Muscle of leg (tissue), 11 donors: ENCODE data around the gene USPL1. TPM values are rescaled to one million over a fixed set of nuclear protein-coding genes. Genes with fewer than 3 reads are reported as not detected.

Source experiments
- DNase-seq: peaks from one replicate; pipeline ENCODE4 v3.0.0; 2013
- H3K27ac ChIP-seq: one replicate; pipeline ENCODE4 v1.5.1; 2013; ENCODE audit warnings: mild to moderate bottlenecking, low read length, control low read depth
- H3K27me3 ChIP-seq: one replicate; pipeline ENCODE4 v1.6.1; 2013; ENCODE audit warnings: low read length; ENCODE audit not compliant: control insufficient read depth, insufficient read depth
- H3K36me3 ChIP-seq: one replicate; pipeline ENCODE4 v1.6.1; 2013; ENCODE audit warnings: low read length; ENCODE audit not compliant: control insufficient read depth, insufficient read depth
- H3K4me1 ChIP-seq: one replicate; pipeline ENCODE4 v1.6.1; 2013; ENCODE audit warnings: low read length; ENCODE audit not compliant: control insufficient read depth, insufficient read depth
- H3K4me3 ChIP-seq: one replicate; pipeline ENCODE4 v1.5.1; 2013; ENCODE audit warnings: low read length, control low read depth
- H3K9me3 ChIP-seq: replicated peaks from 2 replicates; pipeline ENCODE4 v1.6.1; 2013; ENCODE audit warnings: low read depth, low read length; ENCODE audit not compliant: control insufficient read depth
- WGBS: methylation state at CpG from one replicate; pipeline ENCODE4 v1.1.5; 2013; ENCODE audit warnings: missing lambda C conversion rate; ENCODE audit not compliant: insufficient coverage; 5-methylcytosine and 5-hydroxymethylcytosine counted together
- polyA plus RNA-seq, 8 donors: library from polyadenylated mRNA; unstranded; fragments of 120-200 nt; gene quantifications; one replicate each; pipeline versions ENCODE4 v1.2.1 to v1.2.3, GENCODE V29; 2013; ENCODE audit warnings: inconsistent platforms in 1 of 8, low replicate concordance in 1 of 8; ENCODE audit not compliant: insufficient read length in 8 of 8, insufficient read depth in 1 of 8
- total RNA-seq: library from RNA; stranded (reverse); fragments of 120-200 nt; gene quantifications from one replicate; pipeline ENCODE4 v1.2.4, GENCODE V29; 2013

USPL1 gene
- total and polyA plus RNA-seq, 9 donors = 12.1 to 18.0 (median 15.5) TPM

DNA sequence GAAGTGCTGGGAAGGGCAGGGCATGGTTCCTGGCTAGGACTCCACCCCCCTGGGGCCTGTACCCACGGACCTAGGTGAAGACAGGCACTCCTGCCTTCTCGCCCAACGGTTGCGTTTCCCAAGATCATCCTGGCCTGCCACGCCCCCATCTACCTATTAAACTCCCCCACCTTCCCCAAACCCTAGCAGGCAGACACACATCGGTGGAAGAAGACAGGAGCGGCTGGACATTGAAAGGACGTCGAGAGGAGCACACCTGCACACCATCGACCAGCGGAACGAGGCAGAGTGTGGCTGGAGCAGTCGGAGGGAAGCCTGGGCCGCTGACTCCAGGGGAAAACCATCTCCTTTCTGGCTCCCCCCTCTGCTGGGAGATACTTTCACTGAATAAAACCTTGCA is 72.0 kb downstream of the USPL1 start:
- Histone ChIP-seq H3K9me3 (no peaks in the 10 kb centered on the region), H3K36me3 (no peaks in the 10 kb centered on the region), H3K27ac (peak overlapping the region; percentile 84), H3K27me3 (no peaks in the 10 kb centered on the region), H3K4me3 (peak overlapping the region; percentile 23), H3K4me1 (peaks cover 15% of the 10 kb centered on the region)
- no peak for DNase-seq
- 85% methylated on average over 9 of the region's 14 CpGs for WGBS

- H3K4me3 ChIP-seq = peak overlapping the region; percentile 23
- H3K27ac ChIP-seq = peak overlapping the region; percentile 84
- 13% methylated on average over 11 of the region's 21 CpGs for WGBS
- H3K27me3 ChIP-seq = no peaks in the 10 kb centered on the region
- peaks cover 15% of the 10 kb centered on the region for H3K4me1 ChIP-seq
- no peaks in the 10 kb centered on the region for H3K36me3 ChIP-seq
- peak; percentile 95 for DNase-seq
- H3K9me3 ChIP-seq = no peaks in the 10 kb centered on the region
These were observed 72.8 kb downstream of the USPL1 start for GRCh38 chr13:30690282-30691188.

DNA sequence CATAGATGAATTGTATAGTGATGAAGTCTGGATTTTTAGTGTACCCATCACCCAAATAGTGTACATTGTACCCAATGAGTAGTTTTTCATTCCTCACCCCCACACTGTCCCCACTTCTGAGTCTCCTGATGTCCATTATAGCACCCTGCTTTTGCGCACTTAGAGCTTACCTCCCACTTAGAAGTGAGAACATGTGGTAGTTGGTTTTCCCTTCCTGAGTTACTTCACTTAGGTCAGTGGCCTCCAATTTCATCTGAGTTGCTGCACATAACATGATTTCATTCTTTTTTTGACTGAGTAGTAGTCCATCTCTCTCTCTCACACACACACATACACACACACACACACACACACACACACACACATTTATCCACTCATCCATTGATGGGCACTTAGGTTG is 74.4 kb downstream of the USPL1 start:
- no peak overlapping the region for H3K27ac ChIP-seq
- H3K9me3 ChIP-seq = no peaks in the 10 kb centered on the region
- no CpG with 5 or more reads among the region's 1 CpG for WGBS
- no peaks in the 10 kb centered on the region for H3K36me3 ChIP-seq
- peaks cover 26% of the 10 kb centered on the region for H3K4me1 ChIP-seq
- no peak for DNase-seq
- H3K4me3 ChIP-seq = no peak overlapping the region
- no peaks in the 10 kb centered on the region for H3K27me3 ChIP-seq

DNA sequence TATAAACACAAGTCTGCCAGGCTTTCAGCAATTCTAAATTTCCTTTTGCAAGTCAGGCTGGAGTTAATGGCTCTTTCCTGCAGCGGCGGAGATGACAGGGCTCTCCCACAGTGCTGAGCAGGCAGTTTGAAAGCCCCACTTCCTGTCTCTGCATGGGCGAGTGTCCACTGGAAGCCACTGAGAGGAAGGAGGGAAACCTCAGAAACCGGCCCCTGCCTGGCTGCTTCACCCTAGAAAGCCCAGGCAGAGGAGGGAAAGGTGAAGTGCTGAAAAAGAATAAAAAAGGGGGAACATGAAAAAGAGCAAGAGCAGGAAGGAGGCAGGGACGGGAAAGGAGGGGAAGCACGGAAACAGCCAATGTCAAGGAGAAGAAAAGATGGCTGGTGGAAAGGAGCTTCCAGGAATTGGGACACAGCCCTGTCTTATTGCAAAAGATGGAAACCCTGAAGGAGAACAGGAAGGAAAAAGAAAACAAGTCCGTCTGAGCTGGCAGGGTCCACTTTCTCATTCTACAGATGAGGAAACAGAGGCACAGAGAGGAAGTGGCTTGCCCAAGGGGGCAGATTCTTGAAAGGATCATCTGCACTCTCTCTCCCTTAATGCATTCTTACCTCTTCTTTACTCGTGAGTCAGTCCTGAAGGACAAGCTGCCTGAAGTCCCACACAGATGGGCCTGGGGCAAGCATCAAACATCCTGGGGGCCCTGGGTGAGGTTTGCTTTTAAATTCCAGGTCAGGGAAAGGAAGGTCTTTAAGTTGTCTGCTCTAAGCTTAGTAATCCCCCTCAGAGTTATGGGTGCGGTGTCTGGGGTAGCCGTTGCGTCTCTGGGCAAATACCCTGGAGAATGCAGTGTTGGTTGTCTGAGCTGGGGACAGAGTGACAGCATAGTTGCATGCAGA is 78.8 kb downstream of the USPL1 start:
- DNase-seq = peak; percentile 79

DNA sequence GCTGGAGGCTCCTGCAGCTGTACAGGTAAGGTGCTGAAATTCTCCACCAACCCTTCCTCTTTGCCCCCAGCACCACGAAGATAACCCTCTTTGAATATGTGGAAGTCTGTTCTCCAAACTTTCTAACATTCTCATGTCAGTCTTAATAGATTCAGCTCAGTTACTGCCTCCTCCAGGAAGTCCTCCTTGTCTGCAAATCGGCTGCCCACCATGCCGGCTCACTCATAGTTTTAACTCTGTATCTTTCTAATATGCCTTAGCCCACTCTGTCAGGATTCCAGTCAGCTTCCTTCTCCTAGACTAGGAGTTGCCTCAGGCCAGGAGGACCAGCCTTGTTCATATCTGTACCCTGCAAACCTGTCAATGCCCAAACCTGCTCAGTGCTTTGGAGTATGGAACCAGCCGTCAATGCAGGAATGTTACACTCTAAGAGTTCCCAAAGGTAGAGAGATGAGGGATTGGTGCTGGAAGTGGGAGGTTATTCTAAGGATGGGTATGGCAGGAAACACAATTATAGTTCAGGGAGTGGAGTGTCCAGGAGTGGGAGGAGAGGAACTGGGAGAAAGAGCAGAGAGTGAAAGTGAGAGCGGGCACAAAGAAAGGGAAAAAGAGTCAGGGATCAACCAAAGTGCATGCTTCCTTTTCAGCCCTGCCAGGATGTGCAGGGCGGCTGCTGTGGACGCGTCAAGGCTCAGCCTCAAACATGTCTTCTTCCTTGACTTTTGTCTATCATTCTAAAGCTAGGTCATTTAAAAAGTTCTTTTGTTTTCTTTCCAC is 79.6 kb downstream of the USPL1 start:
- 48% methylated on average over 7 of the region's 8 CpGs for WGBS
- H3K27me3 ChIP-seq = no peaks in the 10 kb centered on the region
- H3K4me3 ChIP-seq = no peak overlapping the region
- H3K36me3 ChIP-seq = no peaks in the 10 kb centered on the region
- no peaks in the 10 kb centered on the region for H3K9me3 ChIP-seq
- DNase-seq = peak; percentile 67
- peaks cover 25% of the 10 kb centered on the region for H3K4me1 ChIP-seq
- H3K27ac ChIP-seq = no peak overlapping the region

More for the DNA sequence above, 78.8 kb downstream of the USPL1 start:
- no peaks in the 10 kb centered on the region for H3K36me3 ChIP-seq
- whole genome bisulfite sequencing = 42% methylated on average over 7 of the region's 11 CpGs
- no peaks in the 10 kb centered on the region for H3K27me3 ChIP-seq
- H3K27ac ChIP-seq = no peak overlapping the region
- no peaks in the 10 kb centered on the region for H3K9me3 ChIP-seq
- H3K4me3 ChIP-seq = no peak overlapping the region
- H3K4me1 ChIP-seq = peaks cover 25% of the 10 kb centered on the region

DNA sequence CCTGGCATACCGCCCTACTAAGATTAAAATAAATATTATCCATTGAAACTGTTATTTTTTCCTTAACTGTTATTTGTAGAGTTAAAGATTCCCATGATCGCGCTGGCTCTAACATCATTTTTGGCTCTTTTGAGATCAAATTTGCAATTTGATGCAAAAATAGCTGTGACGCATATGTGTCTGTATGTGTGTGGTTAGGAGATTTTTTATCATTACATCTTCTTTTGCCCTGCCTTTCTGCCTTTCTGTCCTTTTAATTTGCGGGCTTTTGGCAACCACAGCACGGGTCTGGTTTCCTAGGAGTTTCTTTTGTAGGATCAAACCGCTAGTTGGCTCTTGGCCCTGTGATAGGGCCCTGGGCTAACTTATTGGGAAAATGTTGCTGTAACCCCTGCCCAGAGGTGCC is 80.3 kb downstream of the USPL1 start:
- no peaks in the 10 kb centered on the region for H3K9me3 ChIP-seq
- DNase-seq = peak; percentile 73
- H3K27ac ChIP-seq = no peak overlapping the region
- no peaks in the 10 kb centered on the region for H3K36me3 ChIP-seq
- H3K4me3 ChIP-seq = no peak overlapping the region
- H3K27me3 ChIP-seq = no peaks in the 10 kb centered on the region
- peaks cover 25% of the 10 kb centered on the region for H3K4me1 ChIP-seq
- no CpG with 5 or more reads among the region's 7 CpGs for WGBS

DNA sequence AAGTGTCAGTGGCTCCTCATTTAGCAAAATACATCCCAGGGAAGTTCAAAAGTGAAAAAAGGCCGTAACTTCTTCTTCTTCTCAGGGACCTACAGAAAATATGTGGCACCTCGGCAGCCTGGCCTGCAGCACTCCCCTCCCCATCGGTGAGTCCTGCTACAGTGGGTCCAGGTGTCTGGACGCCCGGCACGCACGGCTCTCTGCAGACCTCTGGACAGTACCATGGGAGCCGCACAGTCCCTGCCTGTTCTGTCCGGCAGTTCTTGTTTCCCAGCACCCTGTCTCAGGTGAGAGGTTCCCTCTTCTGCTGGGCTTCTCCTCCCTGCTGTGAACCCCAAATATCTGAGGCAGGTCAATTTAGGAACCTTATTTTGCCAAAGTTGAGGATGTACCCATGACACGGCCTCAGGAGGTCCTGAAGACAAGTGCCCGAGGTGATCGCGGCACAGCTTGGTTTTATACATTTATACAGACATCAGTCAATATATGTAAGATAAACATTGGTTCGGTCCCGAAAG is 80.8 kb downstream of the USPL1 start:
- H3K27me3 ChIP-seq = no peaks in the 10 kb centered on the region
- WGBS = 54% methylated on average over 8 of the region's 15 CpGs
- H3K36me3 ChIP-seq = no peaks in the 10 kb centered on the region
- no peak overlapping the region for H3K27ac ChIP-seq
- DNase-seq = no peak
- H3K4me3 ChIP-seq = no peak overlapping the region
- peaks cover 25% of the 10 kb centered on the region for H3K4me1 ChIP-seq
- no peaks in the 10 kb centered on the region for H3K9me3 ChIP-seq

- no CpG with 5 or more reads among the region's 5 CpGs for WGBS
- Histone ChIP-seq H3K36me3 (no peaks in the 10 kb centered on the region), H3K4me1 (peaks cover 35% of the 10 kb centered on the region), H3K4me3 (no peak overlapping the region), H3K27ac (no peak overlapping the region), H3K27me3 (no peaks in the 10 kb centered on the region), H3K9me3 (no peaks in the 10 kb centered on the region)
- DNase-seq = no peak
These were observed 82.6 kb downstream of the USPL1 start for GRCh38 chr13:30700364-30700763.

DNA sequence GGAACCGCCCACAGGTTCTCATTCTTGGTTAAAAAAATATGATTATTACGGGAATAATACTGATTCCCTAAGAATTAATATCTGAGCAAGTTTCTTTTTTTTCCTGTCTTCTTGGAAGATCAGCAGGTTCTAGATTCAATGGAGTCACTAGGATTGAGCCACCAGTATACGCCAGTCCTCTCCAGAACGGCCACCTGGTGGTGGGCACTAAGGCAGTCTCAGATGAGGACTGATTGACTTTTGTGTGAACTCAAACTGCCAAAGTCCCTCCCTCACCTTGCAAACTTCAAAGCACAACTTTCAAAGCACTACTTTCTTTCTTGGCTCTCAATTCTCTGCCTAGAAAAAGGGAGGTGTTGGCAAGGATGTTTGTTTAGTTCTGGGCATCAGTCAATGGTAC is 84.3 kb downstream of the USPL1 start:
- Histone ChIP-seq H3K9me3 (no peaks in the 10 kb centered on the region), H3K27ac (no peak overlapping the region), H3K27me3 (no peaks in the 10 kb centered on the region), H3K36me3 (no peaks in the 10 kb centered on the region), H3K4me1 (peaks cover 24% of the 10 kb centered on the region), H3K4me3 (no peak overlapping the region)
- DNase-seq = no peak
- WGBS = no CpG with 5 or more reads among the region's 4 CpGs
